Chondrocyte (in vitro differentiated cells): ENCODE data around the gene CABP7. TPM values are rescaled to one million over a fixed set of nuclear protein-coding genes. Genes with fewer than 3 reads are reported as not detected.

ENCODE experiments used
- DNase-seq: peaks from one replicate; pipeline ENCODE4 v3.0.0; 2021; ENCODE audit warnings: mixed read lengths, low spot score
- H3K27ac Mint-ChIP-seq: one replicate; pipeline ENCODE4 v1.8.0; 2021; ENCODE audit warnings: mild to moderate bottlenecking, moderate library complexity, mixed read lengths; ENCODE audit not compliant: unreplicated experiment
- H3K27me3 Mint-ChIP-seq: 2 replicates; pipeline ENCODE4 v1.8.0; 2021; ENCODE audit warnings: low read depth, mixed read lengths
- H3K36me3 Mint-ChIP-seq: 2 replicates; pipeline ENCODE4 v1.8.0; 2021; ENCODE audit warnings: low read depth, mixed read lengths
- H3K4me1 Mint-ChIP-seq: 2 replicates; pipeline ENCODE4 v1.8.0; 2021; ENCODE audit warnings: low read depth, mild to moderate bottlenecking, mixed read lengths
- H3K4me3 Mint-ChIP-seq: one replicate; pipeline ENCODE4 v1.8.0; 2021; ENCODE audit warnings: mild to moderate bottlenecking, moderate library complexity, mixed read lengths; ENCODE audit not compliant: unreplicated experiment
- H3K9me3 Mint-ChIP-seq: 2 replicates; pipeline ENCODE4 v1.8.0; 2021; ENCODE audit warnings: low read depth, mixed read lengths
- CTCF ChIP-seq: fragments of 200-600 bp; sonication (generic); IDR thresholded peaks from 2 replicates; pipeline ENCODE4 v1.5.0; 2021; ENCODE audit warnings: antibody characterized with exemption, mild to moderate bottlenecking, moderate library complexity
- total RNA-seq: library from RNA; stranded (reverse); gene quantifications from 3 replicates; pipeline ENCODE4 v1.2.1, GENCODE V29; 2021

Gene CABP7
- total RNA-seq, 1 donor from 2014 or later: not detected

- H3K27ac Mint-ChIP-seq: no peak overlapping the region
- no peak overlapping the region for H3K4me3 Mint-ChIP-seq
- peaks cover 13% of the 10 kb centered on the region for H3K27me3 Mint-ChIP-seq
- peaks cover 3% of the 10 kb centered on the region for H3K36me3 Mint-ChIP-seq
- TF ChIP-seq CTCF: no peak
- H3K9me3 Mint-ChIP-seq: no peaks in the 10 kb centered on the region
- no peak for DNase-seq
- no peaks in the 10 kb centered on the region for H3K4me1 Mint-ChIP-seq
Measured at GRCh38 chr22:29702000-29702930, 17.5 kb upstream of the CABP7 start.

- peaks cover 3% of the 10 kb centered on the region for H3K36me3 Mint-ChIP-seq
- DNase-seq: no peak
- H3K9me3 Mint-ChIP-seq: no peaks in the 10 kb centered on the region
- H3K4me1 Mint-ChIP-seq: no peaks in the 10 kb centered on the region
- H3K27me3 Mint-ChIP-seq: peaks cover 16% of the 10 kb centered on the region
- no peak for TF ChIP-seq CTCF
- H3K27ac Mint-ChIP-seq: no peak overlapping the region
- H3K4me3 Mint-ChIP-seq: no peak overlapping the region
Measured at GRCh38 chr22:29702931-29703501, 16.8 kb upstream of the CABP7 start.

GRCh38 chr22:29703569-29704195, 16.1 kb upstream of the CABP7 start:
- DNase-seq: no peak
- TF ChIP-seq CTCF: no peak
- no peaks in the 10 kb centered on the region for H3K4me1 Mint-ChIP-seq
- H3K9me3 Mint-ChIP-seq: no peaks in the 10 kb centered on the region
- H3K27me3 Mint-ChIP-seq: peaks cover 19% of the 10 kb centered on the region
- no peak overlapping the region for H3K4me3 Mint-ChIP-seq
- no peak overlapping the region for H3K27ac Mint-ChIP-seq
- H3K36me3 Mint-ChIP-seq: no peaks in the 10 kb centered on the region

- no peak overlapping the region for H3K4me3 Mint-ChIP-seq
- no peaks in the 10 kb centered on the region for H3K4me1 Mint-ChIP-seq
- H3K36me3 Mint-ChIP-seq: no peaks in the 10 kb centered on the region
- peaks cover 19% of the 10 kb centered on the region for H3K27me3 Mint-ChIP-seq
- H3K27ac Mint-ChIP-seq: no peak overlapping the region
- H3K9me3 Mint-ChIP-seq: no peaks in the 10 kb centered on the region
- TF ChIP-seq CTCF: no peak
- DNase-seq: no peak
Measured at GRCh38 chr22:29704528-29705285, 15.1 kb upstream of the CABP7 start.

GRCh38 chr22:29705651-29706050, 14.2 kb upstream of the CABP7 start:
- no peaks in the 10 kb centered on the region for H3K4me1 Mint-ChIP-seq
- no peak overlapping the region for H3K27ac Mint-ChIP-seq
- no peak for DNase-seq
- no peak overlapping the region for H3K4me3 Mint-ChIP-seq
- no peak for TF ChIP-seq CTCF
- no peaks in the 10 kb centered on the region for H3K9me3 Mint-ChIP-seq
- H3K36me3 Mint-ChIP-seq: no peaks in the 10 kb centered on the region
- H3K27me3 Mint-ChIP-seq: peaks cover 19% of the 10 kb centered on the region
